Motor neuron (in vitro differentiated cells): ENCODE results near the gene TBC1D1. TPM values are rescaled to one million over a fixed set of nuclear protein-coding genes. Genes with fewer than 3 reads are reported as not detected.

Experiments used
- ATAC-seq, 8 experiments: fragments of 200-7000 bp; cut with Tn5 transposase; replicated peaks in 6 of 8; 2 replicates each; pipeline ENCODE4 v1.8.0; 2021; ENCODE audit warnings: mild to moderate bottlenecking in 8 of 8, moderate library complexity in 8 of 8
- H3K27ac ChIP-seq, 2 donors: fragments of 250-450 bp; sonication (Bioruptor Pico); 2 replicates each; pipeline ENCODE4 v1.9.0; 2021; ENCODE audit warnings: antibody characterized with exemption in 2 of 2, mild to moderate bottlenecking in 2 of 2, moderate library complexity in 1 of 2
- H3K4me1 ChIP-seq, 2 donors: fragments of 250-450 bp; sonication (Bioruptor Pico); replicated peaks in 1 of 2; 2 replicates each; pipeline ENCODE4 v1.6.1; 2021; ENCODE audit warnings: antibody characterized with exemption in 2 of 2, mild to moderate bottlenecking in 2 of 2, moderate library complexity in 1 of 2
- H3K4me3 ChIP-seq, 5 donors: fragments of 250-450 bp; sonication (Bioruptor Pico); 2 replicates each; pipeline ENCODE4 v1.9.0; 2021; ENCODE audit warnings: antibody characterized with exemption in 5 of 5, mild to moderate bottlenecking in 5 of 5, moderate library complexity in 4 of 5
- WGBS, 10 experiments: fragments of 450-650 bp; shearing (Covaris generic); methylation state at CpG; one replicate each; pipeline ENCODE4 v1.0.0; 2022; 5-methylcytosine and 5-hydroxymethylcytosine counted together
- in situ Hi-C, 9 experiments: fragments of 400-800 bp; cut with MboI; loops; one replicate each; pipeline ENCODE4 v1.15.0; 2021; ENCODE audit warnings: low sequenced_read_pairs in 9 of 9, low pct_unique_long_range_greater_than_20kb in 2 of 9; ENCODE audit not compliant: unreplicated experiment in 9 of 9
- total RNA-seq, 8 experiments: library from RNA; unstranded; fragments of 300-600 nt; gene quantifications; 2 replicates each; pipeline versions ENCODE4 v1.2.3 to v1.2.4, GENCODE V29; 2022

Gene TBC1D1
- total RNA-seq, 8 experiments from 2014 or later = 14.3 to 83.6 (median 36.8) TPM

- WGBS, 10 experiments = 33 to 100% (median 67%) methylated on average over 1 to 7 of the region's 7 CpGs; no CpG with 5 or more reads in 3 of the 10 experiments
- peaks cover 0 to under 1% of the 10 kb centered on the region in 2 donors for H3K4me1 ChIP-seq
- in situ Hi-C loops = no loop called here
- ATAC-seq = no peak
- no peak overlapping the region for H3K27ac ChIP-seq
- no peak overlapping the region for H3K4me3 ChIP-seq
These were observed 4.4 kb downstream of the TBC1D1 start for GRCh38 chr4:37895271-37895670.

- H3K4me3 ChIP-seq = no peak overlapping the region
- ATAC-seq = no peak
- no peak overlapping the region for H3K27ac ChIP-seq
- no peaks in the 10 kb centered on the region for H3K4me1 ChIP-seq
- in situ Hi-C loops = no loop called here
These were observed 5.4 kb downstream of the TBC1D1 start for GRCh38 chr4:37896206-37896860.

DNA sequence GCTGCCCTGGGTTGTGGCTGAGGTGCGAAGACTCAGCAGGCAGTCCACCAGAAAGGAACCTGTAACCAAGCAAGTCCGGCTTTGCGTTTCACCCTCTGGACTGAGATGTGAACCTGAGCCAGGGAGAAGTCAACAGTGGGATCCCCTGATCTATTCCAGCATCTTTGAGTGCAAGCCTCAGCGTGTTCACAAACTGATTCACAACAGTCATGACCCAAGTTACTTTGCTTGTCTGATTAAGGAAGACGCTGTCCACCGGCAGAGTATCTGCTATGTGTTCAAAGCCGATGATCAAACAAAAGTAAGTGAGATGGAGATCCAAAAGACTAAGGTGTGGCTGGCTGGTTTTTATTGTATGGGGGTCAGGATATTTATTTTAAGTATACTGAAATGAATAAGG, 11.3 kb downstream of the TBC1D1 start:
- in situ Hi-C loops = no loop called here
- Histone ChIP-seq H3K27ac (no peak overlapping the region), H3K4me3 (no peak overlapping the region), H3K4me1 (peaks cover 0 to 4% of the 10 kb centered on the region in 2 donors)
- 47 to 100% (median 89%) methylated on average over 1 to 6 of the region's 7 CpGs; no CpG with 5 or more reads in 2 of the 10 experiments for WGBS, 10 experiments
- ATAC-seq = no peak

DNA sequence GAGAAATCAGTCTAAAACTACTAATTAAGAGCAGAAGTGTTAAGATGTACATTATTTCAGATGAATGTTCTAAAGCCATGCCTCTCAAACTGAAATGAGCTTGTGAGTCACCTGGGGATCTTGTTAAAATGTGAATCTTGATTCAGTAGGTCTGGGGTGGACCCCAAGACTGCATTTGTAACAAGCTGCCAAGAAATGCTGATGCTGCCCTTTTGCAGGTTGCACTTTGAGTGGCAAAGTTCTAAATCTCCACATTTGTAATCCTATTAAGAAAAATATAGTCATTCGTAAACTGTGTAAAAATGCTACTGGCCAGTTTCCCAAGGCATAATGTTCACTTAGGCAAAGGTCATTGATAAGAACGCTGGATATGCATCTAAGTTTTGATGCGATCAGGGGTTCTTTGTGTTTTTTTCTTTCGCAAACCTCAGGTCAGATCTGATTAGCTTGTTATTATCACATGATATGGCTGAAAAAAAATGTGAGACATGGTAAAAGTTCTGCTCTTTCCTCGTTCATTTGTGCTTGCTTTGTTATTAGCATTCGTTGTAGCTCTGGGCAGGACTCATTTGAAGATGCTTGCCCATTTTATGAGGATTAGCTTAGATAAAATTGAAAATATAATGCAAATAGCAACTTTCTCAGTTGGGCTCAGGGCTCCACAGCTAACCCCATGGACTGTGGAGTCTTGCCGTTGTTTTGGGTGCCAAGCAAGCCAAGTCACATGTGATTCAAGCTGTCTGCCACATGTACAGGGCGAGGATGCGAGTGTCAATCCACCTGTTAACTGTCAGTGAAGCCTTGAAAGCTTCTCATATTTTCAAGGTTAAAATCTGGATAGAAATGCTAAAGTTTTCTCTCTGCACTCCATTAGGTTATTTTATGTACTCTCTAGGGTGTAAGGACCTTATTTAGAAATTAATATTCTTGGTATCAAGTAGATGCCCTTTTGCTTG, 12.1 kb downstream of the TBC1D1 start:
- no peak for ATAC-seq
- Histone ChIP-seq H3K27ac (no peak overlapping the region), H3K4me1 (peaks cover 0 to 4% of the 10 kb centered on the region in 2 donors), H3K4me3 (no peak overlapping the region)
- 42 to 96% (median 89%) methylated on average over 4 to 9 of the region's 9 CpGs; no CpG with 5 or more reads in 1 of the 10 experiments for WGBS, 10 experiments
- in situ Hi-C loops = no loop called here

GRCh38 chr4:37903901-37904300, 13.0 kb downstream of the TBC1D1 start:
- ATAC-seq = no peak
- in situ Hi-C loops = no loop called here
- Histone ChIP-seq H3K4me3 (no peak overlapping the region), H3K4me1 (peaks cover 0 to 5% of the 10 kb centered on the region in 2 donors), H3K27ac (no peak overlapping the region)
- 7 to 96% (median 71%) methylated on average over 1 to 3 of the region's 3 CpGs; no CpG with 5 or more reads in 1 of the 10 experiments for WGBS, 10 experiments

DNA sequence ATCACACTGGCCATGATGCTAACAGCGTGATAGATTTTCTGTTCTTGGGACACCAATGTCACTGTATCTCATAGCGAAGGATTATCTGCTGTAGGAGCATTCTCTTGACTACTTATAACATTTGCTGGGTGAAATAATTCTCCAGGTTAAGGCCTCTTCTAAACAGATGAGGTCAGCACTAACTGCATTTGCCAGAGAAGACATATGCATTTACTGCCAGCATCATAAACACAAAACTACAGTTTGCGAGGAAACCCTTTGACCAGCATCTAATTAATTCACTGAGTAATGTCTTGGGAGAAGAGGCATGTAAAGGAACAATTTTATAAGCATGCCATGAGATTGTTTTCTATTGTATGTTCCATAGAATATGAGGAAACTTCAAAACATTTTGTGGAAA, 13.9 kb downstream of the TBC1D1 start:
- peaks cover 0 to 12% of the 10 kb centered on the region in 2 donors for H3K4me1 ChIP-seq
- no peak overlapping the region for H3K4me3 ChIP-seq
- no peak overlapping the region for H3K27ac ChIP-seq
- peak in 3 of 8 experiments; percentile 36 to 68 (median 64) for ATAC-seq
- in situ Hi-C loops = no loop called here
- WGBS, 10 experiments = 16 to 93% (median 83%) methylated on average over 1 to 3 of the region's 3 CpGs; no CpG with 5 or more reads in 2 of the 10 experiments

GRCh38 chr4:37905533-37906169, 14.8 kb downstream of the TBC1D1 start:
- ATAC-seq = no peak
- H3K4me3 ChIP-seq = no peak overlapping the region
- peaks cover 0 to 19% of the 10 kb centered on the region in 2 donors for H3K4me1 ChIP-seq
- no peak overlapping the region for H3K27ac ChIP-seq
- in situ Hi-C loops = no loop called here
- WGBS, 10 experiments = 13 to 95% (median 65%) methylated on average over 1 to 6 of the region's 7 CpGs

- no peak for ATAC-seq
- WGBS, 10 experiments = 20 to 100% (median 78%) methylated on average over 1 to 20 of the region's 21 CpGs
- in situ Hi-C loops = no loop called here
- H3K27ac ChIP-seq = no peak overlapping the region
- peaks cover 0 to 19% of the 10 kb centered on the region in 2 donors for H3K4me1 ChIP-seq
- no peak overlapping the region for H3K4me3 ChIP-seq
These were observed 17.8 kb downstream of the TBC1D1 start for GRCh38 chr4:37908488-37909331.

DNA sequence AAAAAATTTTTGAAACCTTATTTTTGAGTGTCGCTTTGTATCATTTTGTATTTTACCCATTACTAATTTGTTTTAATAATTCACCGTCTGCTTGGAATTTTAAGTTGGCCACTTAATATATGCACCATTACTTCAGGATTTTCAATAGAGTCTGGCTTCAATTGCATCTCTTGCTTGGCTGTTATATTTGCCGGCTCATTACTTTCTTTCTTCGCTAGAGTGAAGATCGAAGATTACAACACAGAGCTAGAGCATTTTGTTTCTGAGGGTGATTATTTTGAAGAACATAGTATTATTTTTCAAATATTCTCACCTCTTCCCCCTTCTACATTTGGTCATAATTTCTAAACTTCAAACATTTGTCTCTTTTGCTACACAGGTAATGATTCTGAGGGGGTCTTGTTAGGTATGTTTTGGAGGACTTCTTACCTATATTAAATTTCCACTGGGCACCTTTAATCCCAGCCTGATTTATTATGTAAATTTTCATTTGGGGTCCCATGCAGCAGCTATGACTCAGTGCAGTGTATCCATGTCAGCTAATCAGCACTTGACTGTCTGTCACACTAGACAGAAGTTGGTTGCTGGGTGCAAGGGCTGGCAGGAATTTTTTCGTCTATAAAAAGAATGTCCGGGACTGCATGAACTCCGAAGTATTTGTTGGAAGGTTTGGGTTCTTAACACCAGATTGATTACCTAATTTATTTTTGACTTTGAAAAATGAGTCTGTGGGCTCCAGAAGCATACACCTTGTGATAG, 18.6 kb downstream of the TBC1D1 start:
- peak in 5 of 8 experiments; percentile 52 to 86 (median 60) for ATAC-seq
- WGBS, 10 experiments = 21 to 81% (median 48%) methylated on average over 5 to 8 of the region's 8 CpGs
- H3K4me3 ChIP-seq = no peak overlapping the region
- no peak overlapping the region for H3K27ac ChIP-seq
- H3K4me1 ChIP-seq = peaks cover 0 to 17% of the 10 kb centered on the region in 2 donors
- in situ Hi-C loops = no loop called here

DNA sequence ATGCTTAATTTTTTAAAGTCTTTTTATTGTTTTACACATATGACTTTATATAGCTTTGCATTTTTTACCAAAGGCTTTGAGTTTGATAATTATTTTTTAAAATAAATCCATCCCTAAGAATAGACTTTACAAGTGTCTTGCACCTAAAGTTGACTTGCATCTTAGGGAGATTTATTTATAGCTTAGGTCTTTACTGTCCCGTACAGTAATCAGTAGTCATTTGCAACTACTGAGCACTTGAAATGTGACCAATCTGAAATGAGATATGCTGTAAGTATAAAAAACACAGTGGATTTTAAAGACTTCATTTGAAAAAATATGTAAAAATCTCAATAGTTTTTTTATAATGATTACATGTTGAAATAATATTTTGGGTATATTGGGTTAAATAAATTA, 19.2 kb downstream of the TBC1D1 start:
- WGBS, 10 experiments = 13 to 92% (median 41%) methylated on average over 1 of the region's 1 CpG; no CpG with 5 or more reads in 2 of the 10 experiments
- in situ Hi-C loops = no loop called here
- Histone ChIP-seq H3K4me3 (no peak overlapping the region), H3K4me1 (peaks cover 0 to 15% of the 10 kb centered on the region in 2 donors), H3K27ac (no peak overlapping the region)
- ATAC-seq = no peak

DNA sequence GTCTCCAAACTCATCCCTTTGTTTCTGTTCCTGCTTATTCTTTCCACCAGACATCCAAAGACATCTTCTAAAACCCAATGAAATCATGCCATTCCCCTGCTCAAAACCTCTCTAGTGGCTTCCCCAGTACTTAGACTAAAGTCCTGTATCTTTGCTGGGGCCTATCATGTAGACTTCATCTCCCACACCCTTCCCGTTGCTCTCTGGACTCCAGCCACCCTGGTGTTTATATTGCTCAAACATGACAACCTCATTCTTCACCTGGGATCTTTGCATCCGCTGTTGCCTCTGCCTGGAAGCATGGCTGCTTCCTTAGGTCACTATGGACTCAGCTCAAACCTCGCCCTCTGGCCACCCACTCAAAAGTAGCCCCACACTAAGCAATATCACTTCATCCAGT, 23.7 kb downstream of the TBC1D1 start:
- no peak overlapping the region for H3K4me3 ChIP-seq
- no peak overlapping the region for H3K27ac ChIP-seq
- 6 to 93% (median 79%) methylated on average over 1 to 3 of the region's 3 CpGs; no CpG with 5 or more reads in 2 of the 10 experiments for WGBS, 10 experiments
- in situ Hi-C loops = no loop called here
- ATAC-seq = no peak
- H3K4me1 ChIP-seq = peaks cover 0 to 9% of the 10 kb centered on the region in 2 donors

DNA sequence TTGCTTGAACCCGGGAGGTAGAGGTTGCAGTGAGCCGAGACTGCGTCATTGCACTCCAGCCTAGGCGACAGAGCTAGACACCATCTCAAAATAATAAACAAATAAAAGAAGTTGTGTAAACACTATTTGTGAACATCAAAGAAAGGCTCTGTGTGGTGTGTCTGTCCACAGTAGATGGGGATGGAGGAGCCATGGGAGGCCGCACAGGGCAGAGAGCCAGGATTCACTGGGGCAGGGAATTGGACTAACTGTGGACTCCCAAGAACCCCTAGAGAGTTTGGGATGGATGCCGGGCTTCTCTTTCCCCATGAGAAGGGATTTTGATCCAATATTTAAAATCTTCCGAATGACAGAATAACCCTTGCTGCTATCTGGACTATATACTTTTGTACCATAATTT, 26.5 kb downstream of the TBC1D1 start:
- no peak overlapping the region for H3K27ac ChIP-seq
- H3K4me3 ChIP-seq = no peak overlapping the region
- ATAC-seq = no peak
- WGBS, 10 experiments = 47 to 100% (median 94%) methylated on average over 1 to 4 of the region's 7 CpGs; no CpG with 5 or more reads in 1 of the 10 experiments
- no peaks in the 10 kb centered on the region for H3K4me1 ChIP-seq
- in situ Hi-C loops = no loop called here
